Measurements from ENCODE around the gene PCSK5.

GRCh38 chr9:75910731-75911130, 20.3 kb downstream of the PCSK5 start:
- TF ChIP-seq CTCF (IDR thresholded peaks at IDR 0.05; ENCODE audit: low read depth, low read length, missing input control) (no peak), SP1 (IDR thresholded peaks at IDR 0.05) (no peak), RAD21 (IDR thresholded peaks at IDR 0.05) (no peak), TAF1 (conservative IDR thresholded peaks at IDR 0.05) (no peak), MAX (IDR thresholded peaks at IDR 0.05) (no peak)
